Skeletal muscle cell (primary cell): ENCODE measurements around the gene COX4I1.

Experiments used
- DNase-seq: peaks from one replicate; pipeline ENCODE4 v3.0.0-alpha.2; 2010; ENCODE audit warnings: low read depth
- H3K4me3 ChIP-seq: 2 replicates; pipeline ENCODE4 v1.5.1; 2011; ENCODE audit warnings: low read depth, mild to moderate bottlenecking, control low read depth, low read length, moderate library complexity

The COX4I1 gene

DNA sequence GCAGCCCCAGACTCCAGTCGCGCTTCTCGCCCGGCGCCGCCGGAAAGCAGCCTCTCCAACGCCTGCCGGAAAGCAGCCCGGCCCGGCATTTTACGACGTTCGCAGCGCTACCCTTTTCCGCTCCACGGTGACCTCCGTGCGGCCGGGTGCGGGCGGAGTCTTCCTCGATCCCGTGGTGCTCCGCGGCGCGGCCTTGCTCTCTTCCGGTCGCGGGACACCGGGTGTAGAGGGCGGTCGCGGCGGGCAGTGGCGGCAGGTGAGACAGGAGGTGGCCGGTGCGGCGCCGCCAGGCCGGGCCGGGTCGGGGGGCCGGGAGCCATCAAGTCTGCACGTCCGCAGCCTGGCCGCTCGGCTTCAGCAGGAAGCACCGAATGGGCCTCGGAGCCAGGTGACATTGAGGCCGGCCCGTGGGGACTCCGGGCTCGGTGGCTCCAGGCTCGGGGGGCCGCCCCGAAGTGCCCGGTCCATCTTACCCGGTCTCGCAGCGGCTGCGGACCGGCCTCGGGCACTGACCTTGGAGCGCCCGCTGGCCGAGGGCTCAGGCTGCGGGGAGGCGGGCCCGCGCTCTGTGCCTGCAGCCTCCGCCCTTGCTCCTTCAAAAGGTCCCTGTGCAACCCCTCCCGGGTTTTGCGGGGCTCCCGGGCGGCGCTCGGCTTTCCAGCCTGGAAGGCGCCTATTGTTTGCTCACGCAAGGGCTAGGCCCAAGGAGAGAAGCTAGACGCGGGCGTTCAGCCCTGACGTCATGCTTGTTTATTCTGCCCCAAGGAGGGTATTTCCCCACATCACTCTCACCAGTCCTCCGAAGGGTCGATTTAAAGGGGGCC is at the start of gene COX4I1, which contains the start of gene EMC8:
Gene COX4I1, plus strand, starts transcription at position 199 of the 824 bp plus-strand sequence. CDS start 1,511 bp downstream, outside the sequence.
Gene EMC8, minus strand, starts transcription at position 48 of the 824 bp plus-strand sequence. CDS start 249 bp downstream, outside the sequence.
- peak; percentile 80 for DNase-seq
- H3K4me3 ChIP-seq = peak within 1 kb of the TSS; percentile 95

DNA sequence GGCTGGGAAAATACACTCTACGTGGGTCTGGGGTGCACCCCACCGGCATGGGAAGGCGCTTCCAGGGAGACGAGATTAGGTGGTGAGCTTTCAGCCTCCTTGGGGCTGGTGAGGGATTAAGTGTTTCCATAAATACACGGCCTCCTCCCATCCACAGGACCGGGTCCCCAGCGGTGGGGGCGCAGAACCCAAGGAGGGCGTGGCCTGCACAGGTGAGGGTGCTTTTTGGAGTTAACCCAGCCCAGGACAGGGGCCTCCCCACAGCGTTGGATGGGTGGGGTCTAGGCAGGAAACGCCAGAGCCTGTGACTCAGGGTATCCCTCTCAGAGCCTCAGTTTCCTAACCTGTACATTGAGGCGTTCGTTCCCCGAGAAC is 49.7 kb upstream of the COX4I1 start:
- no peak for DNase-seq
- peak overlapping the region; percentile 58 for H3K4me3 ChIP-seq

GRCh38 chr16:85750146-85750826 is 49.2 kb upstream of the COX4I1 start:
- H3K4me3 ChIP-seq = peak overlapping the region; percentile 58
- DNase-seq = peak; percentile 8

DNA sequence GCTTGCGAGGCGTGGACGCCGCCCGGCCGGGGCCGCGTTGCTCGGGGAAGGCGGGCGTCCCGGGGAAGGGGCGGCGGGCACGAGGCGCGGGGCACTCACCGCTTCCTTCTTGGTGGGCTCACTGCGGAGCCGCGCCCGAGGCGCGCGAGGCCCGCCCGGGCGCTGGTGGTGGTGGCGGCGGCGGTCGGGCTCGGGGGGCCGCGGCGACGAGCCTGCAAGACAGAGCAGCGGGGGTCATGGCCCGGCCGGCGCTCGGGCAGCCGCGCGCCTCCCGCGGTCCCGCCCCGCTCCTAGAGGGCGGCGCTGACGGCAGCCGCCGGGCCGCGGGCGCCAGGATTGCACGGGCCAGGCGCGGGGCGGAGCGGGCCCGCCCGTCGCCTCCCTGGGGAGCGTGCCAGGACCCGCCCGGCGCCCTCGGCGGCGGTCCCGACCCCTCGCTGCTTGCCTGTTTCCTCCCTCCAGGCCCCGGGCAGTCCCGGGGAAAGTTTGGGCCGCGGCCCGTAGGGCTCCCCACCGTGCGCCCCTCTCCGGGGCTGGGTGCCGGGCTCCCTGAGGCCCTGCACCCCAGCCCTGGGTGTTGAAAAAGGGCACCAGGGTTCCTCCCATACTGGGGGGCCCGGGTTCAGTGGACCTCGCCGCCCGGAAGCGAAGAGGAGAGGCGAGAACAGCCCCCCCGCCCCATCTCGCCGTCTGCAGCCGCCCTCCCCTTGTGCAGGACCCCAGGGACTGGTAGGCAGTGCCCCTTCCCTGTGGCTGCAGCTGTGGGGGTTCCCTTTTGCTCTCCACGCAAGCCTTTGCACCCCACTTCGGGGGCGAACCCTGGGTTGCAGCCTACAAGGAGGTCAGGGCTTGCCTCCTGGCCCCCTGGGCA is 48.4 kb upstream of the COX4I1 start, which contains the start of gene C16orf74:
Gene C16orf74, minus strand, starts transcription at position 270 of the 871 bp plus-strand sequence. CDS start 15,879 bp downstream, outside the sequence.
- DNase-seq = no peak
- H3K4me3 ChIP-seq = peak within 1 kb of the TSS; percentile 58

DNA sequence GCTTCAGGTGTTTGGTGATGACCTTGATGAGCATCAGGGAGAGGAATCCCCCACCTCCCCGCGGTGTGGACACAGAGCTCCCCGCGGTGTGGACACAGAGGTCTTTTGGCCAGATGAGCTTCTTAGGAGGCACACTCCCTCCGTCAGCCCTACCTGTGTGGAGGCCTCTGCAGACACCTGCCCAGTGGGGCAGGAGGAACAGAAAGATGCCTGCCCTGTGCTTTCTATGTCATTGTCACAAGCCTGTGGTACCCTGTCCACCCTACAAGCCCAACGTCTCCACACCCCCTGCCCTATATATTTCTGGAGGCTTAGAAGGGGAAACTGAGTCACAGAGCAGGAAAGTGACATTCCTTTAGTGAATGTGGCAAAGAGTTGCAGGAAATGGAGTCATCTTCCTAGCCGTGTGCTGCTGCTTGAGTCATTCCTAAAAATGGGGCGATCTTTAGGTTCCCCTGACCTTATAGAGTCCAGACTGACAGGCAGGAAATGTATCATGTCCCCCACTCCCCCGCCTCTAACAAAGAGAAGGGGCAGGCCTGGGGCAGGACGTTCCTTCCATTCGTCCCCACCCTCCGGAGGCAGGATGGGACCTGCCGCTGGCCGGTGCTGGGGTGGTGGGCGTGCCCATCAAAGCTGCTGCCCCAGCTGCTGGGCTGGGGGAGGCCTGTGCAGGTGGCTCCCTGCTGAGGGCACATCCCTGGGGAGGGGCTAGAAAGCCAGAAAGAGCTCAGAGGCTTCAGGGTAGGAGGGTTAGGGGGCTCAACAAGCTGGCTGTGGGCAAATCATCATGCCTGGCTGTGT is 47.6 kb upstream of the COX4I1 start:
- peak overlapping the region; percentile 43 for H3K4me3 ChIP-seq
- no peak for DNase-seq

DNA sequence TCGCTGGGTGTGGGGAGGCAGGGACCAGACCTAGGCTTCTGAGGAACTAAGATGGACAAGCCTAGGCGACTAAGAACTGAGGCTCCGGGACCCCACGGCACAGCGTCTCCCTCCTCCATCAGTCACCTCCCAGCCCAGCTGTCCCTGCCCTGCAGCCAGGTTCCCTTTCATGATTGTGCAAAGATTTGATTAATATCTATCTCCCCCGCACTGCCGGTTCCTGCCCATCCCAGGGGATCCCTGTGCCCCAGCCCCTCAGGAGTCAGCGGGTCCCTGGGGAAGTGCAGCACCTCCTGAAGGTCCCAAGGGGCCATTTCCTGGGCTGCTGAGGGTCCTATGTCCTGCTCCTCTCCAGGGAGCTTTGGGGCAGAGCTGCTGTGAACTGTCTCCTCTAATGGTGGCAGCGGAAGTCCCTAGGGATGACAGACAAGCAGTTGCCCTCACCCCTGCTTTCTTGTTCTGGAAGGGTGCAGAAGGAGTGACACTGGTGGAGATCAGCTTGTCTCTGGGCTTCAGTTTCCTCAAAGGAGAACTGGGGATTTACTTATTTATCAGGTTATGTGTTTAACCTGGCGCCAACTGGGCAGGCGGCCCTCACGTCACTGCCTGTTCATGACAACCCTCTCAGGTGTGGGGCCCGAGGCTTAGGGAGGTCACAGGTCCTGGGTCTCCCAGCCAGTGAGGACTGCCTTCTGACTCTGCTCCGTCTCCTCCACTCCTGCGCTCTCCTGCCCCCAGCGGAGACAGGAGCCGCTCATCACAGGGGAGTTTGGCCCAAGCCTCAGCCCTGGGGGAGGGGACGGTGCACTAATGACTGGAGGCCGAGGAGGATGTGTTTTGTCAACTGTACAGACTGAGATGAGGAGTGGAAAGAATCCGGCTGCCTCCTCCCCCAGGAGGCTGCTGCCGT is 46.7 kb upstream of the COX4I1 start:
- DNase-seq = no peak
- H3K4me3 ChIP-seq = no peak overlapping the region

DNA sequence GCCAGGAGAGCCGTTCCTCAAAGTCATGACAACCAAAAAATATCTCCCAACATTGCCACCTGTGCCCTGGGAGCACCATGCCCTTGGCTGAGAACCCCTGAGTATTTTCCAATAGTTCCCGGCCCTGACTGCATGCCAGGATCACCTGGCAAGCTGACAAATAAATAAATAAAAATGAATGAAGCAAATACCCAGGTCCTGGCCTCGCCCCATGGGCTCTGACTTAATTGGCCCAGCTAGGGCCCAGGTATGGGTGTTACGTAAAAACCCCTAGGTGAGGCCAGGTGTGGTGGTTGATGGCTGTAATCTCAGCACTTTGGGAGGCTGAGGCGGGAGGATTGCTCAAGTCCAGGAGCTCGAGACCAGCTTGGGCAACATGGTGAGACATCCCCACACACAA is 45.9 kb upstream of the COX4I1 start:
- H3K4me3 ChIP-seq = no peak overlapping the region
- no peak for DNase-seq

DNA sequence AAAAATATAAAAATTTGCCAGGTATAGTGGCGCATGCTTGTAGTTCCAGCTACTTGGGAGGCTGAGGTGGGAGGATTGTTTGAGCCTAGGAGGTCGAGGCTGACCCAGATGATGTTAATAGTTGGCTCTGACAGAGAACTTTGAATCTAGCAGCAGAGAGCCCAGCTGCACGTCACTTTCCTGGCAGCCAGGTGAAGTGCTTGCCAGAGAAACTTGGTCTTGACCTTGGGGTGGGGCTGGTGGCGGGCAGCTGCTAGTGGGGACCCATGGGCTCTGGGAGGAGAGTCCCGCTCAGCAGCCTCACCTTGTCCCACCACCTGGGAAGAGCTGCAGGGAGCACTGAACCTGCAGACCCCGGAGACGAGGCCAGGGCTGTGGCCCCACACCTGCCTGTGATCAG is 45.5 kb upstream of the COX4I1 start:
- H3K4me3 ChIP-seq = no peak overlapping the region
- DNase-seq = no peak

GRCh38 chr16:85754413-85754812 is 45.1 kb upstream of the COX4I1 start:
- H3K4me3 ChIP-seq = no peak overlapping the region
- DNase-seq = no peak

GRCh38 chr16:85755929-85756768 is 43.3 kb upstream of the COX4I1 start:
- H3K4me3 ChIP-seq = no peak overlapping the region
- no peak for DNase-seq

DNA sequence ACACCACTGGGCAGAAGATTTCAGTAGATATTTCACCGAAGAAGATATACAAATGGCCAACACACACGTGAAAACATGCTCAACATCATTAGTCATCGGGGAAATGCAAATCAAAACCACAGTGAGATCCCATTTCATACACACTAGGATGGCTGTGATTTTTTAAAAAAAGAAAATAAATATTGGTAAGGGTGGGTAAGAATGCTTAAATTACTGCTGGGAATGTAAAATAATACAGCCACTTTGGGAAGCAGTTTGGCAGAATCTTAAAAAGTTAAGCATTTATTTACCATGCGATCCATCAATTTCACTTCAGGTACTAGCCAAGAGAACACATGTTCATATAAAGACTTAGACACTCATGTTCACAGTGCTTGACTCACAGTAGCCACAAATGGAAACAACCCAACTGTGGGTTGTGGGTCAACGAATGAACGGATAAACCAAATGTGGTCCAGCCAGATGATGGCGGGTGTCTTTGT is 42.1 kb upstream of the COX4I1 start:
- H3K4me3 ChIP-seq = no peak overlapping the region
- DNase-seq = peak; percentile 25

DNA sequence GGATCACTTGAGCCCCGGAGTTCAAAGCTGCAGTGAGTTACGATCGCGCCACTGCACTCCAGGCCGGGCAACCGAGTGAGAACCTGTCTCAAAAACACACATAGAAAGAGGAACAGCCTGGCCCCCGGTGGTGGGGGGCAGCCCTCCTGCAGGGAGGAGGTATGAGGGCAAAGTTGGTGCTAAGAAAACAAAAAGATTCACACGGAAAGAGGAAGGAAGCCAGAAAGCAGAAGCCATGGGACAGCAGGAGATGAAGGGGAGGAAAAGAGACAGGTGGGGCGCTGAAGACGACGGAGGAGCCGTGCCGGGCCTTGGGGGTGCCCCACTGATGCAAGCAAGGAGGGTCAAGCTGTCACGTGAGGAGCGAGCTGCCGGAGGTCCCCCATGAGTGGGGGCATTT is 40.4 kb upstream of the COX4I1 start:
- H3K4me3 ChIP-seq = no peak overlapping the region
- no peak for DNase-seq

DNA sequence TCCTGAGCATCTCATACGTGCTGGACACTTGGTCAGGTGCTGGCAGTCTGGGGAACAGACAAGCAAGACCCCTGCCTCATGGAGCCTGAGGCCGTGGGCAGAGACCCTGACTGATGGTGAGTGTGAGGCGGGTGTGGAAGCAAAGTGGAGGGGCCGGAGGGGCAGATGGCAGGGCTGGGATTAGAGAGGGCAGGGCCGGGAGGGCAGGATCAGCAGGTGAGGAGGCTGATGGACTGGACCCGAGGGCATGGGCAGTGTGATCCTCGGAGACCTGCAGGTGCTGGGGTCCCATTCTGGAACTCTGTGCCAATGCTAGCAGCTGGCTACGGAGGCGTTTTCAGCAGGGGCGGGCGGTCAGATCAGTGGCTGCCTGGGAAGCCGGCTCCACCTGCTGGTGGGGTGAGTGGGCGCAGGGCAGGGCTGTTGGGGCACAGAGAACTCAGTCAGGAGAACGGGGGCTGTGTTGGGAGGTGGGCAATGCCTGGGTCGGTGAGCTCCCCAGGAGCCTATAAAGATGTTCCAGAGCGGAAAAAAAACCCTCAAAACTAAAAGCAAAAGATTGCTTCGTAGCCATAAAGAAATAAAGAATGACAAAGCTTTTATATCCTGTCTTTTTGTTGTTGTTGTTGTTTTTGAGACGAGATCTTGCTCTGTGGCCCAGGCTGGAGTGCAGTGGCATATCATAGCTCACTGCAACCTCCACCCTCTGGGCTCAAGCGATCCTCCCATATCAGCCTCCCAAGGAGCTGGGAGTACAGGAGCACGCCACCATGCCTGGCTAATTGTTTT is 39.7 kb upstream of the COX4I1 start:
- DNase-seq = no peak
- no peak overlapping the region for H3K4me3 ChIP-seq

GRCh38 chr16:85761861-85762260 is 37.6 kb upstream of the COX4I1 start:
- no peak overlapping the region for H3K4me3 ChIP-seq
- no peak for DNase-seq

- no peak for DNase-seq
- H3K4me3 ChIP-seq = no peak overlapping the region
Measured at GRCh38 chr16:85762970-85763369, 36.5 kb upstream of the COX4I1 start.

DNA sequence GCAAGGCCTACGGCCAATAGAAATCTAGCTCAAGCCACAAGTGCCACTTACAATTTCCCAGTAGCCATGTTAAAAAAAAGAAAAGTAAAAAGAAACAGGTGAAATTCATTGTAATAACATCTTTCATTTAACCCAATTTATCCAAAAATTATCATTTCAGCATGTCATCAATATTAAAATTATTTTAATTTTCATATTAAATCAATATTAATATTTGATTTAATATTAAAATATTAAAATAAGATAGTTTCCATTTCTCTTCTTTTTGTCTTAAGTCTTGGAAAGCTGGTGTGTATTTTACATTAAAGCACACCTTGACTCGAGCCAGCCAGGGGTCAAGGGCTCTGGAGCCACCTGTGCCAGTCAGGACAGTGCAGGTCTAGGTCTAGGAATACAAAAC is 35.9 kb upstream of the COX4I1 start:
- H3K4me3 ChIP-seq = no peak overlapping the region
- no peak for DNase-seq
